Measurements from ENCODE around the gene WTIP. TPM values are rescaled to one million over a fixed set of nuclear protein-coding genes. Genes with fewer than 3 reads are reported as not detected.
"Not testable (repeated sequence)": the region's sequence is repeated elsewhere in the genome, so short reads cannot be mapped to it uniquely, and the experiment has no call there.

WTIP gene
- total RNA-seq, 3 donors from 2014 or later (not counting 1 experiment from before 2014, with no cell fraction given) = 0.12 to 0.83 (median 0.45) TPM

DNA sequence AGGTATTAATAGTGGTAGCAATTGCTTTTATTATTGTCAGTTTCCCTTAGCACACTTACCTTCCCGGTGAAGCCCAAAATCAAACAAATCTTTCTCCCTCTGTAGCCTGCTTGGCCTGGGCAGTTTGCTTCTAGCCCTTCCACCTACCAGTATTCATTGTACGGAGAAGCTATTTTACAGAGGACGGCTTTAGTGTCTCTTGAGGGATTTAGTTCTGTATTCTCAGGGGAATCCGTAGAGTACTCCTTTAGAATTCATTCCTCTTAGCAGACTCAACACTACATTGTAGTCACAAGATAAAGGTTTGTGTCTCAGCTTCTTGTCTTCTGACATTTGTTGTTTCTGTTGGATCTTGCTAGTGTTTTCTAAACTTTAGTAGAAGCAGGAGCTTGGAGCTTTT, 24.1 kb upstream of the WTIP start:
- no peaks in the 10 kb centered on the region for H3K9me3 ChIP-seq (ENCODE audit: control insufficient read depth, insufficient read depth, low read length)
- H3K27ac ChIP-seq (ENCODE audit: low read length) = no peak overlapping the region
- Mint-ChIP-seq H3K36me3 (peaks cover 48% of the 10 kb centered on the region), H3K4me1 (peaks cover 8 to 17% of the 10 kb centered on the region in 2 donors), H3K27me3 (ENCODE audit: low read depth in 2 of 2) (no peaks in the 10 kb centered on the region), H3K27ac (peak overlapping the region in 1 of 2 donors; percentile 22), H3K9me3 (no peaks in the 10 kb centered on the region), H3K4me3 (no peak overlapping the region)
- ATAC-seq (no peak), DNase-seq (no peak)
- H3K36me3 ChIP-seq (ENCODE audit: control insufficient read depth, insufficient read depth, low read length) = peaks cover 79% of the 10 kb centered on the region
- no peak overlapping the region for H3K4me3 ChIP-seq (ENCODE audit: low read length)
- H3K27me3 ChIP-seq (ENCODE audit: control insufficient read depth, insufficient read depth, low read length) = no peaks in the 10 kb centered on the region
- H3K4me1 ChIP-seq (ENCODE audit: control insufficient read depth, insufficient read depth, low read length) = no peaks in the 10 kb centered on the region
- TF ChIP-seq, protein P1, sequence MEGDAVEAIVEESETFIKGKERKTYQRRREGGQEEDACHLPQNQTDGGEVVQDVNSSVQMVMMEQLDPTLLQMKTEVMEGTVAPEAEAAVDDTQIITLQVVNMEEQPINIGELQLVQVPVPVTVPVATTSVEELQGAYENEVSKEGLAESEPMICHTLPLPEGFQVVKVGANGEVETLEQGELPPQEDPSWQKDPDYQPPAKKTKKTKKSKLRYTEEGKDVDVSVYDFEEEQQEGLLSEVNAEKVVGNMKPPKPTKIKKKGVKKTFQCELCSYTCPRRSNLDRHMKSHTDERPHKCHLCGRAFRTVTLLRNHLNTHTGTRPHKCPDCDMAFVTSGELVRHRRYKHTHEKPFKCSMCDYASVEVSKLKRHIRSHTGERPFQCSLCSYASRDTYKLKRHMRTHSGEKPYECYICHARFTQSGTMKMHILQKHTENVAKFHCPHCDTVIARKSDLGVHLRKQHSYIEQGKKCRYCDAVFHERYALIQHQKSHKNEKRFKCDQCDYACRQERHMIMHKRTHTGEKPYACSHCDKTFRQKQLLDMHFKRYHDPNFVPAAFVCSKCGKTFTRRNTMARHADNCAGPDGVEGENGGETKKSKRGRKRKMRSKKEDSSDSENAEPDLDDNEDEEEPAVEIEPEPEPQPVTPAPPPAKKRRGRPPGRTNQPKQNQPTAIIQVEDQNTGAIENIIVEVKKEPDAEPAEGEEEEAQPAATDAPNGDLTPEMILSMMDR (IDR thresholded peaks at IDR 0.05) = no peak
- intact Hi-C loops (cut with micrococcal nuclease) = no loop called here
- 90% methylated on average over 1 of the region's 4 CpGs for WGBS (ENCODE audit: insufficient coverage)

DNA sequence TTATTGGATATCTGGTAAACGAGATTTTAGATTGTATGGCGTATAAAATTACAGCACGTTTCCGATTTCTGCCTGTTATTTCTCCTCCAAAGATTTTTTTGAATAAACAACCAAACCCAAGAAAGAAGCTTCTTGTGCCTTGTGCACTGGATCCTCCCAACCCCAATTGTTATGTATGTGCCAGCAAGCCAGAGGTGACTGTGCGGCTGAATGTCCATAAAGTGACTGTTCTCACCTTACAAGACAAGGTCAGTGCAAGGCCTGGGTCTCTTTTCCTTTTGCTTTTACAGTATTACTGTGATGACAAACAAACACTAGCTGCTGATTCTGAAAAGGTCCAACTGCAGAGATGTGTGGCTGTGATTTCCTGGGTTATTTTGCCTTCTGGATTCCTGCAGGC, 22.9 kb upstream of the WTIP start:
- no peak overlapping the region for H3K4me3 ChIP-seq (ENCODE audit: low read length)
- 91% methylated on average over 3 of the region's 5 CpGs for WGBS (ENCODE audit: insufficient coverage)
- ATAC-seq (no peak), DNase-seq (no peak)
- peaks cover 75% of the 10 kb centered on the region for H3K36me3 ChIP-seq (ENCODE audit: control insufficient read depth, insufficient read depth, low read length)
- Mint-ChIP-seq H3K27me3 (ENCODE audit: low read depth in 2 of 2) (no peaks in the 10 kb centered on the region), H3K27ac (peak overlapping the region in 1 of 2 donors; percentile 12), H3K4me1 (peaks cover 8 to 10% of the 10 kb centered on the region in 2 donors), H3K4me3 (no peak overlapping the region), H3K36me3 (peaks cover 40% of the 10 kb centered on the region), H3K9me3 (no peaks in the 10 kb centered on the region)
- H3K27ac ChIP-seq (ENCODE audit: low read length) = no peak overlapping the region
- intact Hi-C loops (cut with micrococcal nuclease) = no loop called here
- H3K4me1 ChIP-seq (ENCODE audit: control insufficient read depth, insufficient read depth, low read length) = no peaks in the 10 kb centered on the region
- no peaks in the 10 kb centered on the region for H3K27me3 ChIP-seq (ENCODE audit: control insufficient read depth, insufficient read depth, low read length)
- TF ChIP-seq, protein P1 (IDR thresholded peaks at IDR 0.05) = no peak
- H3K9me3 ChIP-seq (ENCODE audit: control insufficient read depth, insufficient read depth, low read length) = no peaks in the 10 kb centered on the region

DNA sequence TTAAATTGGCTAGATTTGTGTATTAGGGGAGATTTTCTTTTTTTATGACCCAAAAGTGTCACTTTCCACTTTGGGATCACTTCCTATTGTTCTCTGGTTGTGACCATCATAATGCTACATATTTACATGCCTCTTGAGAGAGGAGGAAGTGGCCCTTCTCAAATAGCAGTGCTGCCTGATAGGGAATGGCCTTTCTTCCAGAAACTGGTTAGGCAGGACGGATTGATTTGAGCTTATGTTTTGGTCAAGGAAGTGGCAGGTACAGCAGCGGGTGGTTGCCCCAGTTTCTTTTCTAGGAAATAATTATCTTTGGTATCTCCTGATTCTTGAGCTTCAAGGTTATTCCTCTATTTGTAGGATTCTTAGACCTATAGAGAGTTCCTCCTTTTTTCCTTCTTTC, 21.9 kb upstream of the WTIP start:
- Histone ChIP-seq H3K4me1 (ENCODE audit: control insufficient read depth, insufficient read depth, low read length) (no peaks in the 10 kb centered on the region), H3K27ac (ENCODE audit: low read length) (no peak overlapping the region), H3K27me3 (ENCODE audit: control insufficient read depth, insufficient read depth, low read length) (no peaks in the 10 kb centered on the region), H3K4me3 (ENCODE audit: low read length) (no peak overlapping the region), H3K36me3 (ENCODE audit: control insufficient read depth, insufficient read depth, low read length) (peaks cover 74% of the 10 kb centered on the region), H3K9me3 (ENCODE audit: control insufficient read depth, insufficient read depth, low read length) (no peaks in the 10 kb centered on the region)
- peak overlapping the region; percentile 12 to 30 for H3K27ac Mint-ChIP-seq
- intact Hi-C loops (cut with micrococcal nuclease) = no loop called here
- H3K4me3 Mint-ChIP-seq = no peak overlapping the region
- peaks cover 40% of the 10 kb centered on the region for H3K36me3 Mint-ChIP-seq
- TF ChIP-seq, protein P1 (IDR thresholded peaks at IDR 0.05) = no peak
- 86% methylated on average over 2 of the region's 2 CpGs for WGBS (ENCODE audit: insufficient coverage)
- H3K9me3 Mint-ChIP-seq = no peaks in the 10 kb centered on the region
- no peaks in the 10 kb centered on the region for H3K27me3 Mint-ChIP-seq (ENCODE audit: low read depth in 2 of 2)
- DNase-seq (no peak), ATAC-seq (no peak)
- H3K4me1 Mint-ChIP-seq = peaks cover 8 to 10% of the 10 kb centered on the region in 2 donors

DNA sequence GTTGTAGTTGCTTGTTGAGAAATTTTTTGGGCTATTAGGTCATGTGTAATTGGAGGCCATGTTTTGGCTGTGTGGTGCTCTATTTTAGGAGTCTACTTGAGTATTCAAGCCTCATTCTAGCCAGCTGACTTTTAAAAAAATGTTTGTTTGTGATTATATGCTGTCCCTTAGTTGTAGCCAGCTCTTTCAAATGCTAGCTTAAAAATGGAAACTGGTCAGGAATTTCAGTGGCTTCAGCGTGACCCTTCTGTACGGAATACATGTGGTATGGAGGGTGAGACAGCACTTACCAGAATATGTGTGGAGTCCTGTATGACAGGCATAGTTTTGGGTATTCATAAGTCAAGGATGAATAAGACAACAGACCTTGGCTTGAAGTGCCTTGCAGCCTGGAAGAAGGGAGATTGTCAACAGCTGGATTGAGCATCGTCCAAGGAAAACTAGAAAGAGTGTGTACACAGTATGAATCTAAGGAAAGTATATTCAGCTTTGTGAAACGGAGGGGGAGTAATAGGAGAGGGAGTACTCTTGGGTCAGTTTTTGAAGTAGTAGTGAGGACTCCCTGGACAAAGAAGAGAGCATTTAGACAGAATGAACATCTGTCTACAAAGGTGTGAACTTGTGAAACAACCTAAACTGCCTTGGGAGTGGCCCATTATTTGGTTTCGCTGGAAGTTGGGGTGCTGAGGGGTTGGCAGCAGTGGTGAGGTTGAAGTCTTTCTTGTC, 20.0 kb upstream of the WTIP start:
- Histone ChIP-seq H3K4me3 (ENCODE audit: low read length) (no peak overlapping the region), H3K9me3 (ENCODE audit: control insufficient read depth, insufficient read depth, low read length) (no peaks in the 10 kb centered on the region), H3K36me3 (ENCODE audit: control insufficient read depth, insufficient read depth, low read length) (peaks cover 77% of the 10 kb centered on the region), H3K4me1 (ENCODE audit: control insufficient read depth, insufficient read depth, low read length) (no peaks in the 10 kb centered on the region), H3K27me3 (ENCODE audit: control insufficient read depth, insufficient read depth, low read length) (no peaks in the 10 kb centered on the region), H3K27ac (ENCODE audit: low read length) (no peak overlapping the region)
- H3K27ac Mint-ChIP-seq = peak overlapping the region in 1 of 2 donors; percentile 8
- peaks cover 40% of the 10 kb centered on the region for H3K36me3 Mint-ChIP-seq
- H3K4me1 Mint-ChIP-seq = peaks cover 8 to 10% of the 10 kb centered on the region in 2 donors
- TF ChIP-seq, protein P1 (IDR thresholded peaks at IDR 0.05) = no peak
- intact Hi-C loops (cut with micrococcal nuclease) = no loop called here
- WGBS (ENCODE audit: insufficient coverage) = 95% methylated on average over 5 of the region's 5 CpGs
- ATAC-seq (no peak), DNase-seq (no peak)
- no peak overlapping the region for H3K4me3 Mint-ChIP-seq
- no peaks in the 10 kb centered on the region for H3K27me3 Mint-ChIP-seq (ENCODE audit: low read depth in 2 of 2)
- H3K9me3 Mint-ChIP-seq = no peaks in the 10 kb centered on the region

DNA sequence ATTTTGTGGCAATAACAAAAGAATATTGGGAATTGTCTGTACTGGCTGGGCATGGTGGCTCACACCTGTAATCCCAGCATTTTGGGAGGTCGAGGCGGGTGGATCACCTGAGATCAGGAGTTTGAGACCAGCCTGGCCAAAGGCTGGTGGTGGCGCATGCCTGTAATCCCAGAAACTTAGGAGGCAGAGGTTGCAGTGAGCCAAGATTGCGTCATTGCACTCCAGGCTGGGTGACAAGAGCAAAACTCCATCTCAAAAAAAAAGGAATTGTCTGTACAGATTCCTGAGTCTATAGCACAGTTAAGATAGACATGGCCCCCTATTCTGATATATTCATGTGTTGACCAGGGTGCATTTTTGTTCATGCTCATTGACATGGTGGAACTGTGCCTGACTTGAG, 16.8 kb upstream of the WTIP start:
- ATAC-seq; H3K27me3 Mint-ChIP-seq (ENCODE audit: low read depth in 2 of 2); H3K4me1 ChIP-seq (ENCODE audit: control insufficient read depth, insufficient read depth, low read length); H3K27ac Mint-ChIP-seq; H3K4me3 ChIP-seq (ENCODE audit: low read length); H3K27ac ChIP-seq (ENCODE audit: low read length); H3K27me3 ChIP-seq (ENCODE audit: control insufficient read depth, insufficient read depth, low read length); DNase-seq; H3K9me3 ChIP-seq (ENCODE audit: control insufficient read depth, insufficient read depth, low read length); H3K4me3 Mint-ChIP-seq; H3K9me3 Mint-ChIP-seq; intact Hi-C loops (cut with micrococcal nuclease): not testable (repeated sequence)
- peaks cover 8 to 10% of the 10 kb centered on the region in 2 donors for H3K4me1 Mint-ChIP-seq
- H3K36me3 Mint-ChIP-seq = peaks cover 32% of the 10 kb centered on the region
- WGBS (ENCODE audit: insufficient coverage) = 94% methylated on average over 4 of the region's 4 CpGs
- peaks cover 78% of the 10 kb centered on the region for H3K36me3 ChIP-seq (ENCODE audit: control insufficient read depth, insufficient read depth, low read length)

All from natural killer cell (primary cell).